PC-9 (cell line): ENCODE data around the gene AGAP1. TPM values are rescaled to one million over a fixed set of nuclear protein-coding genes. Genes with fewer than 3 reads are reported as not detected.
A peak's percentile ranks its signal among the peaks of the same experiment; 100 is the strongest.

Experiments used
- BruUV-seq: library from RNA; stranded (reverse); fragments of 400-500 nt; replicated peaks from 2 replicates; lab custom pipeline; 2021; lab: Mats Ljungman, UMichigan
- CTCF ChIA-PET: fragments of 300-600 bp; sonication (Branson Sonifier 250); formaldehyde crosslinking; loops from one replicate; lab custom pipeline; 2022; ENCODE audit warnings: antibody characterized with exemption; lab: Charles Lee
- POLR2A ChIA-PET: fragments of 300-600 bp; sonication (Branson Sonifier 250); formaldehyde crosslinking; loops from one replicate; lab custom pipeline; 2022; ENCODE audit warnings: antibody characterized with exemption; ENCODE audit not compliant: unreplicated experiment; lab: Charles Lee
- DNase-seq, 2 experiments: peaks; one replicate each; pipeline versions ENCODE4 v3.0.0 to v3.0.0-alpha.2; 2015 to 2022; ENCODE audit warnings: mixed read lengths in 1 of 2
- H2AFZ ChIP-seq: fragments of 200-600 bp; sonication (generic); 2 replicates; pipeline ENCODE4 v1.8.1; 2017; ENCODE audit warnings: antibody characterized with exemption
- H3F3A ChIP-seq: fragments of 200-600 bp; sonication (generic); 2 replicates; pipeline ENCODE4 v1.8.1; 2017; ENCODE audit warnings: antibody characterized with exemption, mild to moderate bottlenecking, low read depth; ENCODE audit not compliant: insufficient read depth
- H3K27ac ChIP-seq: fragments of 200-600 bp; sonication (generic); 2 replicates; pipeline ENCODE4 v1.6.1; 2016; ENCODE audit warnings: mixed run types
- H3K27me3 ChIP-seq: fragments of 200-600 bp; sonication (generic); 2 replicates; pipeline ENCODE4 v1.6.1; 2016; ENCODE audit warnings: low read depth, mixed run types; ENCODE audit not compliant: insufficient read depth
- H3K36me3 ChIP-seq: fragments of 200-600 bp; sonication (generic); 2 replicates; pipeline ENCODE4 v1.6.1; 2016; ENCODE audit warnings: low read depth, mixed run types
- H3K4me1 ChIP-seq: fragments of 200-600 bp; sonication (generic); replicated peaks from 2 replicates; pipeline ENCODE4 v1.6.1; 2016; ENCODE audit warnings: mixed run types; ENCODE audit not compliant: insufficient read depth
- H3K4me2 ChIP-seq: fragments of 200-600 bp; sonication (generic); 2 replicates; pipeline ENCODE4 v1.6.1; 2017; ENCODE audit warnings: mixed run types
- H3K4me3 ChIP-seq: fragments of 200-600 bp; sonication (generic); 2 replicates; pipeline ENCODE4 v1.6.1; 2016; ENCODE audit warnings: mixed run types
- H3K79me2 ChIP-seq: fragments of 200-600 bp; sonication (generic); 2 replicates; pipeline ENCODE4 v1.6.1; 2017; ENCODE audit warnings: low read depth, mixed run types
- H3K9me2 ChIP-seq: fragments of 200-600 bp; sonication (generic); 2 replicates; pipeline ENCODE4 v1.8.1; 2017; ENCODE audit warnings: mild to moderate bottlenecking; ENCODE audit not compliant: insufficient read depth
- H3K9me3 ChIP-seq: fragments of 200-600 bp; sonication (generic); 2 replicates; pipeline ENCODE4 v1.8.1; 2016; ENCODE audit warnings: low read depth; ENCODE audit not compliant: insufficient read depth
- H4K20me1 ChIP-seq: fragments of 200-600 bp; sonication (generic); 2 replicates; pipeline ENCODE4 v1.8.1; 2017; ENCODE audit not compliant: insufficient read depth
- CTCF ChIP-seq: fragments of 200-600 bp; sonication (generic); conservative IDR thresholded peaks from 2 replicates; pipeline ENCODE4 v1.6.1; 2017; ENCODE audit warnings: mixed run types, antibody characterized with exemption, mild to moderate bottlenecking, moderate library complexity
- EZH2 ChIP-seq: fragments of 200-600 bp; sonication (generic); IDR thresholded peaks from 2 replicates; pipeline ENCODE4 v1.8.0; 2017; ENCODE audit warnings: antibody characterized with exemption, low read depth
- intact Hi-C: fragments of 100-400 bp; cut with micrococcal nuclease; formaldehyde crosslinking; loops from one replicate; pipeline ENCODE4 v1.10.0; 2022; ENCODE audit not compliant: unreplicated experiment
- total RNA-seq: library from RNA; stranded (reverse); gene quantifications from 2 replicates; pipeline ENCODE4 v1.2.3, GENCODE V29; 2021

The AGAP1 gene
- total RNA-seq, 1 experiment from 2014 or later, result 91.4 TPM

- Histone ChIP-seq H3K4me1 (peaks cover 13% of the 10 kb centered on the region), H3K4me2 (peak overlapping the region; percentile 61; the same call in 1 of the 2 replicates), H3K9me2 (no peaks in the 10 kb centered on the region), H3F3A (peaks cover 32% of the 10 kb centered on the region), H3K27me3 (no peaks in the 10 kb centered on the region), H3K4me3 (peak overlapping the region; percentile 54; the same call in 1 of the 2 replicates), H3K79me2 (no peaks in the 10 kb centered on the region), H3K9me3 (no peaks in the 10 kb centered on the region), H2AFZ (no peak overlapping the region), H4K20me1 (no peaks in the 10 kb centered on the region), H3K27ac (no peak overlapping the region), H3K36me3 (no peaks in the 10 kb centered on the region)
- TF ChIP-seq CTCF, result no peak
- peak in 1 of 2 experiments; percentile 39 for DNase-seq
- intact Hi-C loops, result no loop called here
- no TSS peak for BruUV-seq
- CTCF ChIA-PET, result interaction anchor here (0.5 to 3.6 kb wide), 3 partner anchors 154 to 910 kb away, joined by 3 to 31 read pairs (median 3); no protein-coding TSS in a partner anchor
- POLR2A ChIA-PET, result no interaction called here
These were observed 683.7 kb downstream of the AGAP1 start for GRCh38 chr2:236177604-236177966.

GRCh38 chr2:236177967-236178889 lies 684.4 kb downstream of the AGAP1 start:
- DNase-seq, result peak in 1 of 2 experiments; percentile 87
- H3F3A ChIP-seq, result peaks cover 32% of the 10 kb centered on the region
- ChIA-PET CTCF (interaction anchor here (0.5 to 3.6 kb wide), 10 partner anchors 11 to 1337 kb away, joined by 3 to 31 read pairs (median 4); partner anchors contain the start of gene ACKR3), POLR2A (interaction anchor here (0.7 kb wide), 1 partner anchor 633 kb away, joined by 3 read pairs; no protein-coding TSS in a partner anchor)
- no peaks in the 10 kb centered on the region for H3K27me3 ChIP-seq
- H2AFZ ChIP-seq, result peak overlapping the region; percentile 67
- peak overlapping the region; percentile 61 for H3K4me2 ChIP-seq
- H3K36me3 ChIP-seq, result no peaks in the 10 kb centered on the region
- no peaks in the 10 kb centered on the region for H3K9me3 ChIP-seq
- peak overlapping the region; percentile 65 for H3K27ac ChIP-seq
- intact Hi-C loops, result no loop called here
- H3K9me2 ChIP-seq, result no peaks in the 10 kb centered on the region
- peak overlapping the region; percentile 54 for H3K4me3 ChIP-seq
- BruUV-seq, result no TSS peak
- no peaks in the 10 kb centered on the region for H3K79me2 ChIP-seq
- H3K4me1 ChIP-seq, result peaks cover 13% of the 10 kb centered on the region
- TF ChIP-seq CTCF (peak; percentile 94), EZH2 (no peak)
- no peaks in the 10 kb centered on the region for H4K20me1 ChIP-seq

GRCh38 chr2:236178890-236179235 lies 685.0 kb downstream of the AGAP1 start:
- POLR2A ChIA-PET, result no interaction called here
- H3K36me3 ChIP-seq, result no peaks in the 10 kb centered on the region
- H3K9me2 ChIP-seq, result no peaks in the 10 kb centered on the region
- no peaks in the 10 kb centered on the region for H3K9me3 ChIP-seq
- intact Hi-C loops, result no loop called here
- DNase-seq, result no peak
- TF ChIP-seq EZH2 (no peak), CTCF (no peak)
- H3K27me3 ChIP-seq, result no peaks in the 10 kb centered on the region
- peak overlapping the region; percentile 67 for H2AFZ ChIP-seq
- no peaks in the 10 kb centered on the region for H3K79me2 ChIP-seq
- H3K4me3 ChIP-seq, result peak overlapping the region; percentile 54
- peak overlapping the region; percentile 61 for H3K4me2 ChIP-seq
- H3F3A ChIP-seq, result peaks cover 32% of the 10 kb centered on the region
- TSS peak; percentile 42 for BruUV-seq
- no peaks in the 10 kb centered on the region for H4K20me1 ChIP-seq
- CTCF ChIA-PET, result interaction anchor here (0.6 to 3.6 kb wide), 8 partner anchors 62 to 1338 kb away, joined by 3 to 31 read pairs (median 5); partner anchors contain the start of gene ACKR3
- H3K4me1 ChIP-seq, result peaks cover 13% of the 10 kb centered on the region
- peak overlapping the region; percentile 65 for H3K27ac ChIP-seq
